Ishikawa (cell line): ENCODE measurements around the gene SREBF1.

Source experiments
- CEBPB ChIP-seq: IDR thresholded peaks from 2 replicates; pipeline ENCODE4 v1.6.1; 2012
- CREB1 ChIP-seq: IDR thresholded peaks from 2 replicates; pipeline ENCODE4 v1.6.1; 2012; ENCODE audit warnings: low read depth
- EGR1 ChIP-seq: IDR thresholded peaks from 2 replicates; pipeline ENCODE4 v1.6.1; 2012
- EP300 ChIP-seq: IDR thresholded peaks from 2 replicates; pipeline ENCODE4 v1.6.1; 2012; ENCODE audit warnings: borderline replicate concordance
- FOXM1 ChIP-seq: IDR thresholded peaks from 2 replicates; pipeline ENCODE4 v1.6.1; 2012; ENCODE audit warnings: low read depth, borderline replicate concordance
- NFIC ChIP-seq: IDR thresholded peaks from 2 replicates; pipeline ENCODE4 v1.6.1; 2012
- RAD21 ChIP-seq: IDR thresholded peaks from 2 replicates; pipeline ENCODE4 v1.6.1; 2012; ENCODE audit warnings: low read depth
- TAF1 ChIP-seq: IDR thresholded peaks from 2 replicates; pipeline ENCODE4 v1.6.1; 2012; ENCODE audit warnings: low read depth, mild to moderate bottlenecking
- TCF12 ChIP-seq: IDR thresholded peaks from 2 replicates; pipeline ENCODE4 v1.6.1; 2012; ENCODE audit warnings: low read depth
- TEAD4 ChIP-seq: IDR thresholded peaks from 2 replicates; pipeline ENCODE4 v1.6.1; 2012
- YY1 ChIP-seq: IDR thresholded peaks from 2 replicates; pipeline ENCODE4 v1.6.1; 2012; ENCODE audit warnings: low read depth
- ZBTB7A ChIP-seq: IDR thresholded peaks from 2 replicates; pipeline ENCODE4 v1.6.1; 2012; ENCODE audit warnings: low read depth
- TF ChIP-seq, protein P1 (sequence below): IDR thresholded peaks from 2 replicates; pipeline ENCODE4 v1.6.1; 2012; ENCODE audit warnings: low read depth, mild to moderate bottlenecking
- TF ChIP-seq, protein P2 (sequence below): IDR thresholded peaks from 2 replicates; pipeline ENCODE4 v1.6.1; 2012
- TF ChIP-seq, protein P3 (sequence below): IDR thresholded peaks from 2 replicates; pipeline ENCODE4 v1.6.1; 2012

The SREBF1 gene

DNA sequence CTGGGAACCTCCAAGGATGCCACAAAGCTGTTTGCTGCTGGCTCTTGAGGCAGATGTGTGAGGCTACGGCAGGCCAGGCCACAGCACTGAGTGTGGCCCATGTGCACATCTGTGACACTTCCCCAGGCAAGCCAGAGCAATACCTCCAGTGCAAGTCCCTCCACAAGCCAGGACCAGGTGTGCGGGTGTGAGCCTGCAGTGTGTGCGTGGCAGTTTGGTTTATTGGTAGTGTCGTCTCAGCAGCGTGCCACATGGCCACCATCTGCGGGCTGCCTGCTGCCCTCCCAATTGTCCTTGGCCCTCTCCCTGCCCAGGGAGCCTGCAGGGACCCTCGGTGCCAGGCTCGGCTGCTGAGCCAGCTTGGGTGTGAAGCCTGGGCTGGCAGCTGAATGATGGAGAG lies 9.9 kb upstream of the SREBF1 start:
- TF ChIP-seq TCF12 (no peak), TEAD4 (no peak), RAD21 (no peak), YY1 (no peak), NFIC (no peak), TAF1 (no peak), ZBTB7A (no peak), FOXM1 (no peak), CEBPB (no peak), EGR1 (no peak), EP300 (no peak), CREB1 (no peak)
- TF ChIP-seq, protein P1, sequence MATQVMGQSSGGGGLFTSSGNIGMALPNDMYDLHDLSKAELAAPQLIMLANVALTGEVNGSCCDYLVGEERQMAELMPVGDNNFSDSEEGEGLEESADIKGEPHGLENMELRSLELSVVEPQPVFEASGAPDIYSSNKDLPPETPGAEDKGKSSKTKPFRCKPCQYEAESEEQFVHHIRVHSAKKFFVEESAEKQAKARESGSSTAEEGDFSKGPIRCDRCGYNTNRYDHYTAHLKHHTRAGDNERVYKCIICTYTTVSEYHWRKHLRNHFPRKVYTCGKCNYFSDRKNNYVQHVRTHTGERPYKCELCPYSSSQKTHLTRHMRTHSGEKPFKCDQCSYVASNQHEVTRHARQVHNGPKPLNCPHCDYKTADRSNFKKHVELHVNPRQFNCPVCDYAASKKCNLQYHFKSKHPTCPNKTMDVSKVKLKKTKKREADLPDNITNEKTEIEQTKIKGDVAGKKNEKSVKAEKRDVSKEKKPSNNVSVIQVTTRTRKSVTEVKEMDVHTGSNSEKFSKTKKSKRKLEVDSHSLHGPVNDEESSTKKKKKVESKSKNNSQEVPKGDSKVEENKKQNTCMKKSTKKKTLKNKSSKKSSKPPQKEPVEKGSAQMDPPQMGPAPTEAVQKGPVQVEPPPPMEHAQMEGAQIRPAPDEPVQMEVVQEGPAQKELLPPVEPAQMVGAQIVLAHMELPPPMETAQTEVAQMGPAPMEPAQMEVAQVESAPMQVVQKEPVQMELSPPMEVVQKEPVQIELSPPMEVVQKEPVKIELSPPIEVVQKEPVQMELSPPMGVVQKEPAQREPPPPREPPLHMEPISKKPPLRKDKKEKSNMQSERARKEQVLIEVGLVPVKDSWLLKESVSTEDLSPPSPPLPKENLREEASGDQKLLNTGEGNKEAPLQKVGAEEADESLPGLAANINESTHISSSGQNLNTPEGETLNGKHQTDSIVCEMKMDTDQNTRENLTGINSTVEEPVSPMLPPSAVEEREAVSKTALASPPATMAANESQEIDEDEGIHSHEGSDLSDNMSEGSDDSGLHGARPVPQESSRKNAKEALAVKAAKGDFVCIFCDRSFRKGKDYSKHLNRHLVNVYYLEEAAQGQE: no peak
- TF ChIP-seq, protein P2, sequence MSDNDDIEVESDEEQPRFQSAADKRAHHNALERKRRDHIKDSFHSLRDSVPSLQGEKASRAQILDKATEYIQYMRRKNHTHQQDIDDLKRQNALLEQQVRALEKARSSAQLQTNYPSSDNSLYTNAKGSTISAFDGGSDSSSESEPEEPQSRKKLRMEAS: no peak
- TF ChIP-seq, protein P3, sequence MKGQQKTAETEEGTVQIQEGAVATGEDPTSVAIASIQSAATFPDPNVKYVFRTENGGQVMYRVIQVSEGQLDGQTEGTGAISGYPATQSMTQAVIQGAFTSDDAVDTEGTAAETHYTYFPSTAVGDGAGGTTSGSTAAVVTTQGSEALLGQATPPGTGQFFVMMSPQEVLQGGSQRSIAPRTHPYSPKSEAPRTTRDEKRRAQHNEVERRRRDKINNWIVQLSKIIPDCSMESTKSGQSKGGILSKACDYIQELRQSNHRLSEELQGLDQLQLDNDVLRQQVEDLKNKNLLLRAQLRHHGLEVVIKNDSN: no peak

- TF ChIP-seq CEBPB (no peak), TEAD4 (no peak), EP300 (no peak), RAD21 (no peak)
- TF ChIP-seq, protein P3: no peak
These were observed 9.2 kb upstream of the SREBF1 start for GRCh38 chr17:17846003-17846402.

GRCh38 chr17:17845046-17845775 lies 8.4 kb upstream of the SREBF1 start:
- TF ChIP-seq CEBPB: no peak
- TF ChIP-seq, protein P1: no peak
- no peak for TF ChIP-seq RAD21
- no peak for TF ChIP-seq FOXM1
- TF ChIP-seq, protein P3: no peak
- no peak for TF ChIP-seq EGR1
- no peak for TF ChIP-seq EP300

DNA sequence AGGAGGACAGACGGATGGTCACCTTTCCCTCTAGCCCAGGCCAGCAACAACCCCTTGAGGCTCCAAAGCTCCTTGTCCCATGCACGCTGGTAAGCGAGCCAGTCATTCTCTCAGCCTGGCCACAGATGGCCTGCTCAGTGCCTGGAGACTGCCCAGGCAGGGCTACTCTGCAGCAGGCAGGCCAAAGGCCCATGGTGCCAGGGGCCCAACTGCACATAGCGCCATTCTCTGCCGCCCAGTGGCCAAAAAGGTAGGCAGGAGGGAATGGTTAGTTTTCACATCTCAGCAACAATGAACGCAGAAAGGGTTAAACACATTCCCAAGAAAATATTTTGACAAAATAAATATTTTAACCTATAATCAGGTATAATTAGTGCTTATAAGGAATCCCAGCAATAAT lies 7.7 kb upstream of the SREBF1 start:
- no peak for TF ChIP-seq YY1
- no peak for TF ChIP-seq TEAD4
- no peak for TF ChIP-seq EGR1
- no peak for TF ChIP-seq CEBPB
- no peak for TF ChIP-seq FOXM1

- TF ChIP-seq ZBTB7A (no peak), TAF1 (no peak), EP300 (no peak), NFIC (no peak), FOXM1 (no peak), EGR1 (no peak)
- TF ChIP-seq, protein P3: no peak
These were observed 7.3 kb upstream of the SREBF1 start for GRCh38 chr17:17844079-17844478.

DNA sequence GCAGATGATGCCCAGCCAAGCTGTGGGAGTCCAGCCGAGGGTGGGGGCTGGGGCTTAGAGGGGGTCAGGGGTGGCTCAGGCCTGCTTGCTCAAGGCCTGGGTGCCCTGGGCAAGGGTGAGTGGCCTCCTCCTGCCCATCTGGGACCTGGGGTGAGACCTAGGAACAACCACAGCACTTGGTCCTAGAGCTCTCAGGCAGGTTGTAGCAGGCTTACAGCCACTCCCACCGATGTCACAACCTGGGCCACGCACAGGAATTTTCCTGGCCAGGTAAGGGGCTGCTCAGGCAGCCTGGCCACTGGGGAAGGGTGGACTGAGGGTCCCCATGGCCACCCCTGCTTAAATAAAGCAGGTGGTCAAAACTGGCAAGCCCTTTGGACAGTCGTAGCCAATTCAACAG lies 6.3 kb upstream of the SREBF1 start:
- no peak for TF ChIP-seq FOXM1
- TF ChIP-seq, protein P3: no peak
- TF ChIP-seq ZBTB7A: no peak
- no peak for TF ChIP-seq NFIC
- no peak for TF ChIP-seq EGR1
- no peak for TF ChIP-seq TCF12
- no peak for TF ChIP-seq CEBPB
- TF ChIP-seq TEAD4: no peak
- TF ChIP-seq EP300: no peak
